ENCODE data around the gene ABHD17B. TPM values are rescaled to one million over a fixed set of nuclear protein-coding genes. Genes with fewer than 3 reads are reported as not detected.

ABHD17B gene
- total RNA-seq, 4 donors from 2014 or later = 30.0 to 46.2 (median 34.0) TPM

DNA sequence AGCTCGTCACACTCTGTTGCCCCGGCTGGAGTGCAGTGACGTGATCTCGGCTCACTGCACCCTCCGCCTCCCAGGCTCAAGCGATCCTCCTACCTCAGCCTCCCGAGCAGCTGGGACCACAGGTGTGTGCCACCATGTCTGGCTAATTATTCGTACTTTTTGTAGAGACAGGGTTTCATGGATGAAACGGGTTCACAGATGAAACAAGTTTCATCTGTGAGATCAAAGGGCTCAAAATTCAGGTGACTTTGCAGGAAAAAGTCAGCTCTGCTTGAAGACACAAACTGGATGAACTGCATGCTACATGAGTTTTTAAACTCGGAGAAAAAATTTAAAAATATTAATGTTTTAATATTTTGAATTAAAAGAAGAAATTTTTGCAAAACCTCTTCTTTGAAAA is 24.5 kb downstream of the ABHD17B start:
- WGBS, 2 donors = 95 to 98% methylated on average over 10 of the region's 10 CpGs
- DNase-seq = no peak
- no peaks in the 10 kb centered on the region for H3K27me3 ChIP-seq
- H3K4me1 ChIP-seq = no peaks in the 10 kb centered on the region
- TF ChIP-seq, protein P1, sequence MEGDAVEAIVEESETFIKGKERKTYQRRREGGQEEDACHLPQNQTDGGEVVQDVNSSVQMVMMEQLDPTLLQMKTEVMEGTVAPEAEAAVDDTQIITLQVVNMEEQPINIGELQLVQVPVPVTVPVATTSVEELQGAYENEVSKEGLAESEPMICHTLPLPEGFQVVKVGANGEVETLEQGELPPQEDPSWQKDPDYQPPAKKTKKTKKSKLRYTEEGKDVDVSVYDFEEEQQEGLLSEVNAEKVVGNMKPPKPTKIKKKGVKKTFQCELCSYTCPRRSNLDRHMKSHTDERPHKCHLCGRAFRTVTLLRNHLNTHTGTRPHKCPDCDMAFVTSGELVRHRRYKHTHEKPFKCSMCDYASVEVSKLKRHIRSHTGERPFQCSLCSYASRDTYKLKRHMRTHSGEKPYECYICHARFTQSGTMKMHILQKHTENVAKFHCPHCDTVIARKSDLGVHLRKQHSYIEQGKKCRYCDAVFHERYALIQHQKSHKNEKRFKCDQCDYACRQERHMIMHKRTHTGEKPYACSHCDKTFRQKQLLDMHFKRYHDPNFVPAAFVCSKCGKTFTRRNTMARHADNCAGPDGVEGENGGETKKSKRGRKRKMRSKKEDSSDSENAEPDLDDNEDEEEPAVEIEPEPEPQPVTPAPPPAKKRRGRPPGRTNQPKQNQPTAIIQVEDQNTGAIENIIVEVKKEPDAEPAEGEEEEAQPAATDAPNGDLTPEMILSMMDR (IDR thresholded peaks at IDR 0.05) = no peak
- no peak for TF ChIP-seq POLR2A (IDR thresholded peaks at IDR 0.05)
- no peak overlapping the region for H3K4me3 ChIP-seq (replicated peaks in 1 of 3)
- no peak overlapping the region for H3K27ac ChIP-seq
- no peaks in the 10 kb centered on the region for H3K36me3 ChIP-seq
- intact Hi-C loops (cut with DNase I) = no loop called here
- H3K9me3 ChIP-seq = no peaks in the 10 kb centered on the region

GRCh38 chr9:71886015-71886414 is 25.0 kb downstream of the ABHD17B start:
- H3K4me1 ChIP-seq = no peaks in the 10 kb centered on the region
- no peaks in the 10 kb centered on the region for H3K36me3 ChIP-seq
- H3K4me3 ChIP-seq (replicated peaks in 1 of 3) = no peak overlapping the region
- H3K27me3 ChIP-seq = no peaks in the 10 kb centered on the region
- no peak overlapping the region for H3K27ac ChIP-seq
- 93 to 95% methylated on average over 1 of the region's 1 CpG for WGBS, 2 donors
- TF ChIP-seq, protein P1 (IDR thresholded peaks at IDR 0.05) = no peak
- TF ChIP-seq POLR2A (IDR thresholded peaks at IDR 0.05) = no peak
- no peaks in the 10 kb centered on the region for H3K9me3 ChIP-seq
- intact Hi-C loops (cut with DNase I) = no loop called here
- no peak for DNase-seq

DNA sequence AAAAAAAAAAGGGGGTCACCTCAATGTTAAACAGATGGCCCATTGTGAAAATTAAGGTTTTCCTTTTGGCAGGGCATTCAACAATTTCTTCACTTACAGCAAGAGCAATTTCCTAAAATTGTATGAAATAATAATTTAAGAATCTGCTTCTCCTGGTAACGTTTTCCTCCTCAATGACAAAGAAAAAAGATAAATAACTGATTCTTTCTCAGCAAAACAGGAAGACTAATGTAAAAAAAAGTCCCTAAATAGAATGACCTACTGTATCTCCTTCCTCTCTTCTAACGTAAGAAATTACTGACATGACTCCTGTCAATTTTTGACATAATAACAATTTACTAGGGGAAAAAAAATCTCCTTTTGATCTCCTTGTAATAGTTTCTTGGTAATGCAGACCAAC is 25.5 kb downstream of the ABHD17B start:
- DNase-seq = no peak
- H3K4me3 ChIP-seq (replicated peaks in 1 of 3) = no peak overlapping the region
- no peaks in the 10 kb centered on the region for H3K36me3 ChIP-seq
- no peaks in the 10 kb centered on the region for H3K4me1 ChIP-seq
- intact Hi-C loops (cut with DNase I) = no loop called here
- TF ChIP-seq, protein P1 (IDR thresholded peaks at IDR 0.05) = no peak
- no peak for TF ChIP-seq POLR2A (IDR thresholded peaks at IDR 0.05)
- 56 to 60% methylated on average over 2 of the region's 2 CpGs for WGBS, 2 donors
- H3K9me3 ChIP-seq = no peaks in the 10 kb centered on the region
- H3K27me3 ChIP-seq = no peaks in the 10 kb centered on the region
- H3K27ac ChIP-seq = no peak overlapping the region

DNA sequence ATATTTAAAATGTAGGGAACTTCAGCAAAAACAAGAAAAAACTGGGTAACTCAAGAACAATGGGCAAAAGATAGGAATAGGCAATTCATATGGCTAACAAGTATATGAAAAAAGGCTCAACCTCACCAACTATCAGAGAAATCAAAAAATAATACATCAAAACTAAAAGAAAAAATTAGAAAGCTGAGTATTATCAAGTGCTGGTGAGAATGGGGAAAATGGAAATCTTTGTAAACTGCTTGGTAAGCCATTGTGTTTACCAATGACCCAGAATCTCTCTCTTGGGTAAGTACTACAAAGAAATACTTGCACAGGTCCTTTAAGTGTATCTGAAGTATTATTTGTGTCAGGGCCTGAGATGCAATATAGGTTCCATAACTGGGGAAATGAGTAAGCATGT is 27.0 kb downstream of the ABHD17B start:
- H3K4me3 ChIP-seq (replicated peaks in 1 of 3) = no peak overlapping the region
- intact Hi-C loops (cut with DNase I) = no loop called here
- H3K4me1 ChIP-seq = no peaks in the 10 kb centered on the region
- H3K27me3 ChIP-seq = no peaks in the 10 kb centered on the region
- H3K27ac ChIP-seq = no peak overlapping the region
- no peak for TF ChIP-seq POLR2A (IDR thresholded peaks at IDR 0.05)
- TF ChIP-seq, protein P1 (IDR thresholded peaks at IDR 0.05) = peak in 1 of 6 experiments; percentile 8
- no peak for DNase-seq
- no peaks in the 10 kb centered on the region for H3K36me3 ChIP-seq
- no peaks in the 10 kb centered on the region for H3K9me3 ChIP-seq

- intact Hi-C loops (cut with DNase I) = no loop called here
- TF ChIP-seq POLR2A (IDR thresholded peaks at IDR 0.05) = no peak
- TF ChIP-seq, protein P1 (IDR thresholded peaks at IDR 0.05) = no peak
- H3K27me3 ChIP-seq = no peaks in the 10 kb centered on the region
- H3K9me3 ChIP-seq = no peaks in the 10 kb centered on the region
- H3K27ac ChIP-seq = no peak overlapping the region
- no peaks in the 10 kb centered on the region for H3K4me1 ChIP-seq
- no peaks in the 10 kb centered on the region for H3K36me3 ChIP-seq
- no peak overlapping the region for H3K4me3 ChIP-seq (replicated peaks in 1 of 3)
- DNase-seq = no peak
- 96 to 98% methylated on average over 2 of the region's 2 CpGs for WGBS, 2 donors
Observed at GRCh38 chr9:71879644-71880174, 31.3 kb downstream of the ABHD17B start.

Data from thyroid gland (tissue), 4 donors.